Sigmoid colon (tissue), 7 donors: Measurements from ENCODE around the gene PRSS48. TPM values are rescaled to one million over a fixed set of nuclear protein-coding genes. Genes with fewer than 3 reads are reported as not detected.
A peak's percentile ranks its signal among the peaks of the same experiment; 100 is the strongest.

Experiments
- DNase-seq: peaks from one replicate; pipeline ENCODE4 v3.0.0-alpha.2; 2019
- H3K27ac ChIP-seq, 4 donors: fragments of 200-600 bp; sonication (generic); one replicate each; pipeline ENCODE4 v1.5.1; 2016 to 2019; ENCODE audit warnings: mild to moderate bottlenecking in 1 of 4
- H3K27me3 ChIP-seq, 3 donors: fragments of 200-600 bp; sonication (generic); one replicate each; pipeline ENCODE4 v1.5.1; 2019; ENCODE audit warnings: mild to moderate bottlenecking in 1 of 3
- H3K36me3 ChIP-seq, 4 donors: fragments of 200-600 bp; sonication (generic); one replicate each; pipeline ENCODE4 v1.5.1; 2016 to 2019
- H3K4me1 ChIP-seq, 4 donors: fragments of 200-600 bp; sonication (generic); one replicate each; pipeline ENCODE4 v1.5.1; 2017 to 2019
- H3K4me3 ChIP-seq, 4 donors: fragments of 200-600 bp; sonication (generic); one replicate each; pipeline ENCODE4 v1.5.1; 2017 to 2019; ENCODE audit warnings: mild to moderate bottlenecking in 2 of 4, moderate library complexity in 1 of 4
- H3K9me3 ChIP-seq, 4 donors: fragments of 200-600 bp in 3 of 4; sonication (generic) in 3 of 4; one replicate each; pipeline versions ENCODE4 v1.5.1 to v1.6.1; 2013 to 2019
- CTCF ChIP-seq, 4 experiments: fragments of 450-650 bp in 3 of 4; fragments of 200-600 bp in 1 of 4; IDR thresholded peaks; one replicate each; pipeline ENCODE4 v1.5.1; 2016 to 2019; ENCODE audit warnings: antibody characterized with exemption in 4 of 4, mild to moderate bottlenecking in 3 of 4, moderate library complexity in 2 of 4
- EP300 ChIP-seq, 4 donors: sonication (generic); formaldehyde crosslinking; IDR thresholded peaks; one replicate each; pipeline ENCODE4 v1.6.1; 2017; ENCODE audit warnings: antibody characterized with exemption in 4 of 4
- POLR2A ChIP-seq, 2 donors: fragments of 450-650 bp; IDR thresholded peaks; one replicate each; pipeline ENCODE4 v1.6.1; 2016; ENCODE audit warnings: antibody characterized with exemption in 2 of 2, mild to moderate bottlenecking in 2 of 2, moderate library complexity in 2 of 2
- POLR2AphosphoS5 ChIP-seq, 4 donors: sonication (generic); formaldehyde crosslinking; IDR thresholded peaks; one replicate each; pipeline ENCODE4 v1.6.1; 2017; ENCODE audit warnings: antibody characterized with exemption in 4 of 4
- WGBS, 2 donors: extraction: QIAGEN DNeasy Blood & Tissue Kit; methylation state at CpG; one replicate each; pipeline ENCODE4 v1.1.7; 2013; 5-methylcytosine and 5-hydroxymethylcytosine counted together
- intact Hi-C: fragments of 100-400 bp; cut with DNase I; formaldehyde crosslinking; loops from one replicate; pipeline ENCODE4 v1.15.1; 2023
- polyA plus RNA-seq, 3 donors: library from polyadenylated mRNA; stranded (reverse); fragments of 200-250 nt; gene quantifications; one replicate each; pipeline ENCODE4 v1.2.3, GENCODE V29; 2013
- total RNA-seq, 4 donors: library from RNA; depleted of rRNA; stranded (reverse); fragments of >200 nt; gene quantifications; one replicate each; pipeline ENCODE4 v1.1.0, GENCODE V29; 2016
- donor health status: healthy with polysubstance abuse.
- donor health status: Bipolar disorder and iron deficiency.
- donor health status: healthy.

Gene PRSS48
- total and polyA plus RNA-seq, 7 donors: not detected

DNA sequence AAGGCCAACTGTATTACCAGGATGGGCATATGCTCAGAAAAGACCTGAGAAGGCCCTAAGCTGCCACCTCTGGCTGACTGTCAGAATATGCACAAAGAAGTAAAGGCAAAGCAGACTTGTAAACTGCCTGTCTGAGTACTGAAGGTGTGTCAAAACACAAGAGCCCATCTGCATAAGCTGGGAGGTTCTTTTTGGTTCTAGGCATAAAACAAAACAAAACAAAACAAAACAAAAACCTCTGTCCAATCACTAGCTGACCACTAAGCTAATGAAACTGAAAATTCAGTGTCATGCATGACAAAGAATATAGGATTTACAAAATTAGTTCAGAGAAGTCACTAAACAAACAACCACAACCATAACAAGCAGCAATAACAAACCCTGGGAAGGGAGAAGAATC, 27.8 kb downstream of the PRSS48 start:
- H3K9me3 ChIP-seq: no peaks in the 10 kb centered on the region
- H3K4me3 ChIP-seq: no peak overlapping the region
- no peak for DNase-seq
- no peaks in the 10 kb centered on the region for H3K36me3 ChIP-seq
- intact Hi-C loops: no loop called here
- H3K27ac ChIP-seq: peak overlapping the region in 2 of 4 donors; percentile 30 to 41
- no peak for TF ChIP-seq CTCF (IDR thresholded peaks at IDR 0.05)
- no peak for TF ChIP-seq EP300 (IDR thresholded peaks at IDR 0.05)
- no peak for TF ChIP-seq POLR2AphosphoS5 (IDR thresholded peaks at IDR 0.05)
- no peak for TF ChIP-seq POLR2A (IDR thresholded peaks at IDR 0.05)
- H3K4me1 ChIP-seq: peaks cover 0 to 61% (median 49%) of the 10 kb centered on the region in 4 donors
- no peaks in the 10 kb centered on the region for H3K27me3 ChIP-seq

- TF ChIP-seq POLR2AphosphoS5 (IDR thresholded peaks at IDR 0.05) (no peak), EP300 (IDR thresholded peaks at IDR 0.05) (no peak), CTCF (IDR thresholded peaks at IDR 0.05) (no peak), POLR2A (IDR thresholded peaks at IDR 0.05) (no peak)
- Histone ChIP-seq H3K4me3 (no peak overlapping the region), H3K9me3 (no peaks in the 10 kb centered on the region), H3K4me1 (peaks cover 0 to 46% (median 42%) of the 10 kb centered on the region in 4 donors), H3K27ac (no peak overlapping the region), H3K36me3 (no peaks in the 10 kb centered on the region), H3K27me3 (no peaks in the 10 kb centered on the region)
- 92 to 95% methylated on average over 5 of the region's 5 CpGs for WGBS, 2 donors
- intact Hi-C loops: no loop called here
- no peak for DNase-seq
Observed at GRCh38 chr4:151310124-151310728, 33.3 kb downstream of the PRSS48 start.

DNA sequence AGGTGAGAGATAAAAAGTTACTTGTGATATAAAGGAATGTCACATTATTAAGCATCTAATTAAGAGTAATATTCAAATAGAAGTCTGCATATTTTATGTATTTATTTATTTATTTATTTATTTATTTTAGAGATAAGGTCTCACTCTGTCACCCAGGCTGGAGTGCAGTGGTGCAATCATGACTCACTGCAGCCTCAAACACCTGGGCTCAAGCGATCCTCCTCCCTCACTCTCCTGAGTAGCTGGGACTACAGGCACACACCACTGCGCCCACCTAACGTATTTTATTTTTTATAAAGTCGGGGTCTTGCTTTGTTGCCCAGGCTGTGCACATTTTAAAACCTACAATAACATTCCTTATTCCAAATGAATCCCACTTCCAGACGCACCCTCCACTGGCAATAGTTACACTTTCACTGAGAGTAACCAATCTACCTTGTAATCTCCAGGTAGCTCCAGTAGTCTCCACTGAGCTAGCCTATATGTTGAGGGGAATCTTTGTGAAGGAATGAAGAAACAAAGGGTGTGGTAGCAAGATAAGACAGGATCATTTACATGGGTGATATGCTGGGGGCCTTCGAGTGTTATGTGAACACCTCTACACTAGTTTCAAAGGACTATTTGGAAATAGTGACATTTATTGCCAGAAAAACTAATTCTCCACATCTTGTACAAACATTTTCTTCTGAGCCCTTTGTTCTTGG, 36.5 kb downstream of the PRSS48 start:
- Histone ChIP-seq H3K27ac (peak overlapping the region; percentile 15 to 92 (median 66)), H3K4me3 (no peak overlapping the region), H3K4me1 (peaks cover 0 to 63% (median 53%) of the 10 kb centered on the region in 4 donors), H3K27me3 (no peaks in the 10 kb centered on the region), H3K9me3 (no peaks in the 10 kb centered on the region), H3K36me3 (no peaks in the 10 kb centered on the region)
- DNase-seq: no peak
- intact Hi-C loops: no loop called here
- no peak for TF ChIP-seq POLR2A (IDR thresholded peaks at IDR 0.05)
- no peak for TF ChIP-seq EP300 (IDR thresholded peaks at IDR 0.05)
- no peak for TF ChIP-seq POLR2AphosphoS5 (IDR thresholded peaks at IDR 0.05)
- TF ChIP-seq CTCF (IDR thresholded peaks at IDR 0.05): no peak
- WGBS, 2 donors: 24 to 75% methylated on average over 6 of the region's 6 CpGs

DNA sequence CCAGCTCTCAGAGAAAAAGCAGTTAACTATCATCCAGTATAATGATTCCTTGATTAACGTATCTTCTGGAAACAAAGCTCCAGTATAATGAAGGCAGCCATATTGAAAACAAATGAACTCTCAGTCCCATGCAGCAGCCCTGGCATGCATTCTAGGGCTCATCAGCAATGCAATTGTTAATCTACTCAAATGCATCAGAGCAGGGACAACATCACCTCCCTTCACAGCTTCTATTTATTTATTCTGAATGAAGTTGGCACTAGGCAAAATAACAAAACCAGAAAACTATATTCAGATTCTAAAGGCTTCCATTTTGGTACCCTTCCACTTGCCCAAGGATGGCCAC, 37.0 kb downstream of the PRSS48 start:
- Histone ChIP-seq H3K4me1 (peaks cover 0 to 66% (median 54%) of the 10 kb centered on the region in 4 donors), H3K27ac (peak overlapping the region; percentile 15 to 92 (median 66)), H3K36me3 (no peaks in the 10 kb centered on the region), H3K4me3 (no peak overlapping the region), H3K27me3 (no peaks in the 10 kb centered on the region), H3K9me3 (no peaks in the 10 kb centered on the region)
- 20 to 63% methylated on average over 1 of the region's 1 CpG for WGBS, 2 donors
- TF ChIP-seq EP300 (IDR thresholded peaks at IDR 0.05) (no peak), POLR2AphosphoS5 (IDR thresholded peaks at IDR 0.05) (no peak), CTCF (IDR thresholded peaks at IDR 0.05) (no peak), POLR2A (IDR thresholded peaks at IDR 0.05) (no peak)
- intact Hi-C loops: no loop called here
- DNase-seq: no peak
